Esophagus muscularis mucosa (tissue), 4 donors: ENCODE measurements around the gene ELK4.

Source experiments
- EP300 ChIP-seq: sonication (generic); formaldehyde crosslinking; IDR thresholded peaks from one replicate; pipeline ENCODE4 v1.6.1; 2017; ENCODE audit warnings: antibody characterized with exemption
- POLR2A ChIP-seq: fragments of 450-650 bp; IDR thresholded peaks from one replicate; pipeline ENCODE4 v1.6.1; 2017; ENCODE audit warnings: antibody characterized with exemption, moderate library complexity, mild to moderate bottlenecking, low read depth
- POLR2AphosphoS5 ChIP-seq, 2 donors: sonication (generic); formaldehyde crosslinking; IDR thresholded peaks; one replicate each; pipeline ENCODE4 v1.6.1; 2017; ENCODE audit warnings: antibody characterized with exemption in 2 of 2
- TF ChIP-seq, protein P1 (sequence below), 3 experiments: fragments of 200-600 bp in 2 of 3; fragments of 450-650 bp in 1 of 3; sonication (generic) in 2 of 3; IDR thresholded peaks; one replicate each; pipeline ENCODE4 v1.5.1; 2017 to 2019; ENCODE audit warnings: antibody characterized with exemption in 3 of 3, mild to moderate bottlenecking in 2 of 3, moderate library complexity in 1 of 3

DNA sequence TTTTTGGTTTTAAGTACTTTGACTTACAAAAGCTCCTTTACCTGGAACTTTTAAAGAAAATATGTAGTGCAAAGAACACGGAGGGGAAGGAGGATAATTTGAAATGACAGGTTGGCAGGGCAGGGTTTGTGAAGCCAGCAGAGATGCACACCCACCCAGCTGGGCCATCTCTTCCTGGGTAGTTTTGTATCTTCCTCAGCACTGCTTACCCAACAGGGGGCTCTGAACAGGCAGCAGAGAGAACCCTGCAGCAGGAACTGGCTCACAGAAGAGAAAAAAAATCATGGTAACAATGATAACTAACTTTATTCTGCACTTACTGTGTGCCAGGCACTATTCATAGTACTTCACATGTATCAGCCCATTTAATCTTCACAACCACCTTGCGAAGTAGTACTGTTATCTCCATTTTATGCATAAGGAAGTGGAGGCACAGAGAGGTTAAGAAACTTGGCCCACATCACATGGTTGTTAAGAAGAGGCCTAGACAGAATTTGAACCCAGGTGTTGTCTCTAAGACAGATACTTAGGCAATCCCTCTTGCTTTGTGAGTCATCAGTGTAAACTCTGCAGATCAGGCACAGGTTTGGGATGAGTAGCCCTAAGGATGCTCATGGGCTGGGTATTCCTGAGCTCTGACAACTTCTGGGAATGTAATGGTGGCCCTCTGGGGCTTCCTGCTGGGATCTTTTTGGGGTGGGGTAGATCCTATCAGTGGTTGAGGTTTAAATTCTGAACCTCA, 60.8 kb downstream of the ELK4 start:
- TF ChIP-seq, protein P1, sequence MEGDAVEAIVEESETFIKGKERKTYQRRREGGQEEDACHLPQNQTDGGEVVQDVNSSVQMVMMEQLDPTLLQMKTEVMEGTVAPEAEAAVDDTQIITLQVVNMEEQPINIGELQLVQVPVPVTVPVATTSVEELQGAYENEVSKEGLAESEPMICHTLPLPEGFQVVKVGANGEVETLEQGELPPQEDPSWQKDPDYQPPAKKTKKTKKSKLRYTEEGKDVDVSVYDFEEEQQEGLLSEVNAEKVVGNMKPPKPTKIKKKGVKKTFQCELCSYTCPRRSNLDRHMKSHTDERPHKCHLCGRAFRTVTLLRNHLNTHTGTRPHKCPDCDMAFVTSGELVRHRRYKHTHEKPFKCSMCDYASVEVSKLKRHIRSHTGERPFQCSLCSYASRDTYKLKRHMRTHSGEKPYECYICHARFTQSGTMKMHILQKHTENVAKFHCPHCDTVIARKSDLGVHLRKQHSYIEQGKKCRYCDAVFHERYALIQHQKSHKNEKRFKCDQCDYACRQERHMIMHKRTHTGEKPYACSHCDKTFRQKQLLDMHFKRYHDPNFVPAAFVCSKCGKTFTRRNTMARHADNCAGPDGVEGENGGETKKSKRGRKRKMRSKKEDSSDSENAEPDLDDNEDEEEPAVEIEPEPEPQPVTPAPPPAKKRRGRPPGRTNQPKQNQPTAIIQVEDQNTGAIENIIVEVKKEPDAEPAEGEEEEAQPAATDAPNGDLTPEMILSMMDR (IDR thresholded peaks at IDR 0.05): no peak
- no peak for TF ChIP-seq POLR2A
- no peak for TF ChIP-seq POLR2AphosphoS5 (IDR thresholded peaks at IDR 0.05)
- TF ChIP-seq EP300: no peak
